H1 (cell line): Measurements from ENCODE around the gene ALOX5. TPM values are rescaled to one million over a fixed set of nuclear protein-coding genes. Genes with fewer than 3 reads are reported as not detected.

Source experiments
- RXRA ChIP-seq: IDR thresholded peaks from 2 replicates; pipeline ENCODE4 v1.6.1; 2011; ENCODE audit warnings: low read depth, mild to moderate bottlenecking, low read length, moderate library complexity; ENCODE audit not compliant: insufficient read depth
- SUZ12 ChIP-seq: fragments of 200-600 bp; sonication (generic); IDR thresholded peaks from 2 replicates; pipeline ENCODE4 v1.6.1; 2012; ENCODE audit warnings: mild to moderate bottlenecking, inconsistent platforms, low read length, moderate library complexity, mixed read lengths
- polyA plus RNA-seq, 7 experiments: library from polyadenylated mRNA; depleted of rRNA in 3 of 7; stranded (reverse) in 5 of 7; unstranded in 2 of 7; fragments of >200 nt in 5 of 7; fragments of 200-250 nt in 2 of 7; gene quantifications; 1 replicate in 5 of 7; 2 replicates in 1 of 7; 4 replicates in 1 of 7; pipeline versions ENCODE4 v1.2.1 to v1.2.3, GENCODE V29; 2011 to 2013; ENCODE audit warnings: missing spikeins in 2 of 7, mixed read lengths in 2 of 7
- total RNA-seq: library from RNA; stranded (reverse); fragmentation: NEBNext Ultra II Directional; extraction: Animal tissue kit (Norgen Biotek cat#: 25700); gene quantifications from 2 replicates; pipeline ENCODE4 v1.2.1, GENCODE V29; 2021

ALOX5 gene
- total and polyA plus RNA-seq, 2 of the 8 experiments (the other 6 are each of a cell fraction or from before 2014, with no cell fraction given): 1.6 to 3.8 TPM

DNA sequence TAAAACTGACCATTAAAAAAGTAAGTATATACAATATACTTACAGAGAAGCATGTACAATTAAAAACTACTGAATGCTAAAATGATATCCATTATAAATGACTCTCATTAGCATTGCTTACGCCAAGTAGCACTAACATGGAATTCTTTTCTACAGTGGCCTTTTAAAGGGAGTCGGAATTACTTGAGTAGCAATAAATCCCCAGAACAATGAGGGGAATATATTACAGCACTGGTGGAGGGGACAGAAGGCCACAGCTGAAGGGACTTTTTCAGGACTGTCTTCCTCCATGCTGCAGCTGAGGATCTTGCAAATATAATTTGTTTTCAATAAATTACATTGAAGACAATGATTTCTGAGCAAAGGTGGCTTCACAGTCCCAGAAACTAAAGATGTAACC lies 97.0 kb downstream of the ALOX5 start (continued):
- no peak for TF ChIP-seq SUZ12
- TF ChIP-seq RXRA: no peak
- TF ChIP-seq, all 59 proteins: peak for 0
